Measurements from ENCODE around the gene RNF180.
"Not testable (repeated sequence)": the region's sequence is repeated elsewhere in the genome, so short reads cannot be mapped to it uniquely, and the experiment has no call there.

RNF180 gene

GRCh38 chr5:64176301-64176700 is 10.7 kb downstream of the RNF180 start:
- in situ Hi-C loops (cut with MboI; ENCODE audit: low sequenced_read_pairs), result no loop called here

GRCh38 chr5:64180661-64181343 is 15.2 kb downstream of the RNF180 start:
- in situ Hi-C loops (cut with MboI; ENCODE audit: low sequenced_read_pairs), result no loop called here

- in situ Hi-C loops (cut with MboI; ENCODE audit: low sequenced_read_pairs), result no loop called here
Measured at GRCh38 chr5:64181440-64181839, 15.8 kb downstream of the RNF180 start.

GRCh38 chr5:64183956-64184355 is 18.3 kb downstream of the RNF180 start:
- in situ Hi-C loops (cut with MboI; ENCODE audit: low sequenced_read_pairs), result no loop called here

- in situ Hi-C loops (cut with MboI; ENCODE audit: low sequenced_read_pairs), result no loop called here
Measured at GRCh38 chr5:64184832-64185231, 19.2 kb downstream of the RNF180 start.

- in situ Hi-C loops (cut with MboI; ENCODE audit: low sequenced_read_pairs), result no loop called here
Measured at GRCh38 chr5:64188776-64189175, 23.1 kb downstream of the RNF180 start.

- in situ Hi-C loops (cut with MboI; ENCODE audit: low sequenced_read_pairs), result no loop called here
Measured at GRCh38 chr5:64190562-64191306, 25.1 kb downstream of the RNF180 start.

GRCh38 chr5:64195981-64196380 is 30.3 kb downstream of the RNF180 start:
- in situ Hi-C loops (cut with MboI; ENCODE audit: low sequenced_read_pairs), result no loop called here

- in situ Hi-C loops (cut with MboI; ENCODE audit: low sequenced_read_pairs), result no loop called here
Measured at GRCh38 chr5:64199425-64199824, 33.8 kb downstream of the RNF180 start.

GRCh38 chr5:64201996-64202395 is 36.4 kb downstream of the RNF180 start:
- in situ Hi-C loops (cut with MboI; ENCODE audit: low sequenced_read_pairs), result no loop called here

- in situ Hi-C loops (cut with MboI; ENCODE audit: low sequenced_read_pairs), result no loop called here
Measured at GRCh38 chr5:64206653-64207052, 41.0 kb downstream of the RNF180 start.

GRCh38 chr5:64207978-64208377 is 42.3 kb downstream of the RNF180 start:
- in situ Hi-C loops (cut with MboI; ENCODE audit: low sequenced_read_pairs), result no loop called here

GRCh38 chr5:64209353-64209752 is 43.7 kb downstream of the RNF180 start:
- in situ Hi-C loops (cut with MboI; ENCODE audit: low sequenced_read_pairs), result no loop called here

GRCh38 chr5:64210866-64211265 is 45.2 kb downstream of the RNF180 start:
- in situ Hi-C loops (cut with MboI; ENCODE audit: low sequenced_read_pairs), result no loop called here

- in situ Hi-C loops (cut with MboI; ENCODE audit: low sequenced_read_pairs), result no loop called here
Measured at GRCh38 chr5:64213011-64213410, 47.4 kb downstream of the RNF180 start.

GRCh38 chr5:64213531-64213930 is 47.9 kb downstream of the RNF180 start:
- in situ Hi-C loops (cut with MboI; ENCODE audit: low sequenced_read_pairs), result no loop called here

- in situ Hi-C loops (cut with MboI; ENCODE audit: low sequenced_read_pairs), result no loop called here
Measured at GRCh38 chr5:64214132-64214531, 48.5 kb downstream of the RNF180 start.

- in situ Hi-C loops (cut with MboI; ENCODE audit: low sequenced_read_pairs), result no loop called here
Measured at GRCh38 chr5:64221911-64222310, 56.3 kb downstream of the RNF180 start.

GRCh38 chr5:64225286-64225981 is 59.8 kb downstream of the RNF180 start:
- in situ Hi-C loops (cut with MboI; ENCODE audit: low sequenced_read_pairs), result not testable (repeated sequence)

GRCh38 chr5:64227131-64227537 is 61.5 kb downstream of the RNF180 start:
- in situ Hi-C loops (cut with MboI; ENCODE audit: low sequenced_read_pairs), result not testable (repeated sequence)

GRCh38 chr5:64229163-64229774 is 63.6 kb downstream of the RNF180 start:
- in situ Hi-C loops (cut with MboI; ENCODE audit: low sequenced_read_pairs), result no loop called here
